ENCODE data around the gene YPEL2.
"Not testable (repeated sequence)": the region's sequence is repeated elsewhere in the genome, so short reads cannot be mapped to it uniquely, and the experiment has no call there.

YPEL2 gene

DNA sequence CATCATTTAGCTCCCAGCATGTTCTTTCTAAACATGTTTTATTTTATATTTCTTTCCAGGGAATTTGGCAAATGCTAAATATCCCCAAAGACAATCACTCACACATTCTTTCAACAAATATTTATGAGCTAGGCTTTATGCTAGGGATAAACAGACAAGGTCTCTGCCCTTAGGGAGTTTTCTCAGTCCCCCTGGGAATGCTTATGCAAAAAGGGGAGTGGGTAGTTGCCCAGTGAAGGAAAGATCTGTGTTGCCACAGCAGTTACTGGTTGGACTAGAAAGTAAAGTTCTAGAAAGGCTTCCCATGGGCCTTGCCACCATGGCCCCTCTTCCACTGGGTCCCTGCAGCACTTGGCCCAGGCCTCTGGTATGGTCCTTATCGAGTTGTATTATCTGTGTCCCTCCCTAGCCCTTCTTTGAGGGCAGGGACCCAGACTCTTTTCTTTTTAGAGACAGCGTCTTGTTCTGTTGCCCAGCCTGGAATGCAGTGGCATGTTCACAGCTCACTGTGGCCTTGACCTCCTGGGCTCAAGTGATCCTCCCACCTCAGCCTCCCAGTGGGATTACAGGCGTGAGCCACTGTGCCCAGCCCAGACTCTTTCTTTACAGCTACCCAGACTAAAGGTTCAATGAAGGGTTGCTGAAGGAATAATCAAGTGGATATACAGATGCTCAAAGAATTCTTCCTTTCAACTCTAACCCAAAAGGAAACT lies 78.0 kb downstream of the YPEL2 start:
- DNase-seq = no peak

- DNase-seq = no peak
Observed at GRCh38 chr17:59410049-59410437, 78.6 kb downstream of the YPEL2 start.

- DNase-seq = not testable (repeated sequence)
Observed at GRCh38 chr17:59412431-59412830, 81.0 kb downstream of the YPEL2 start.

- no peak for DNase-seq
Observed at GRCh38 chr17:59413014-59413766, 81.7 kb downstream of the YPEL2 start.

- no peak for DNase-seq
Observed at GRCh38 chr17:59415397-59415796, 83.9 kb downstream of the YPEL2 start.

GRCh38 chr17:59416184-59416583 lies 84.7 kb downstream of the YPEL2 start:
- DNase-seq = no peak

DNA sequence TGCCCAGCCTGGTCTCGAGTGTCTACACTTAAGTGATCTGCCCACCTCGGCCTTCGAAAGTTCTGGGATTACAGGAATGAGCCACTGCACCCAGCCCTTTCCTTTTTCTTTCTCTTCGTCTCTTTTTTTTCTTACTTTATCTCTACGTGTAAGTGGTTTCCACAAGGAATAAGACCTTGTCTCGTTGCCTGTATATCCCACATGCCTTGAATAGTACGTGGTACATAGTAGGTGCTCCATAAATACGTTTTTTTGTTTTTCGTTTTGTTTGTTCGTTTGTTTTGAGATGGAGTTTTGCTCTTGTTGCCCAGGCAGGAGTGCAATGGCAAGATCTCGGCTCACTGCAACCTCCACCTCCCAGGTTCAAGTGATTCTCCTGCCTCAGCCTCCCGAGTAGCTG lies 86.0 kb downstream of the YPEL2 start:
- no peak for DNase-seq

DNA sequence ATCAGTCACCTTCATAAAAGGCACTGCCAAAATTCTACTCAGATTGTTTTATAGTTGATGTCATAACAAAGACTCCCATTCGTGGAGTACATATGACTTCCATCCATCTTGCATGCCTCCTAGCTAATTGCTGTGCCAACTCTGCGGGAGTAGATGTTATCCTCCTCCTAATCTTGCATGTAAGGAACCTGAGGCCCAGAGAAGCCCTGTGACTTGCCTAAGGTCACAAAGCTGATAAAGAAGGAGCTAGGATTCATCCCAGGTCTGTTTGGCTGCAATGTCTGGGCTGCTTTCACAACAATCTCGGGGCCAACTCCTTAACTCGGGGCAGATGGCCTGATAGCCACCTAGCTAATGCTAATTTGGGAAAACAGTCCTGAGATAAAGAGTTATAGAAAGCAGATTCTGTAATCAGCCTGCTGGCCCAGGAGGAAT lies 87.3 kb downstream of the YPEL2 start:
- DNase-seq = no peak

- DNase-seq = no peak
Observed at GRCh38 chr17:59420901-59421300, 89.4 kb downstream of the YPEL2 start.

DNA sequence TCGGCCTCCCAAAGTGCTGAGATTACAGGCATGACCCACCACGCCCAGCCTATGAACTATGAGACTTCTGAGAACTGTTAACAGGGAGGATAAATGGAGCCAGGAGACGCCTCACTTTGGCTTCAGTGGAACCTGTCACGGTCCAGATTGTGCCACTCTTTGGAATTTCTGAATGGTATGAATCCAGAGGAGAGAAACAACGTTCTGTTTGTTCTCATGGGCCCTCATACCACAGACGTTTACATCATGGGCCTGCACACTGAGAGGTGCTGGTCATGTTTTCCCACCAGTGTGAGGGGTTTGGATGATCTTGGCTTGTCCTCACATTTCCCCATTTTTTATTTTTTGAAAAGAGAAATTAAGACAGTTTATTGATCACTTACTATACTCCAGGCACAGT lies 90.3 kb downstream of the YPEL2 start:
- DNase-seq = no peak

GRCh38 chr17:59423137-59423724 lies 91.8 kb downstream of the YPEL2 start:
- DNase-seq = no peak

DNA sequence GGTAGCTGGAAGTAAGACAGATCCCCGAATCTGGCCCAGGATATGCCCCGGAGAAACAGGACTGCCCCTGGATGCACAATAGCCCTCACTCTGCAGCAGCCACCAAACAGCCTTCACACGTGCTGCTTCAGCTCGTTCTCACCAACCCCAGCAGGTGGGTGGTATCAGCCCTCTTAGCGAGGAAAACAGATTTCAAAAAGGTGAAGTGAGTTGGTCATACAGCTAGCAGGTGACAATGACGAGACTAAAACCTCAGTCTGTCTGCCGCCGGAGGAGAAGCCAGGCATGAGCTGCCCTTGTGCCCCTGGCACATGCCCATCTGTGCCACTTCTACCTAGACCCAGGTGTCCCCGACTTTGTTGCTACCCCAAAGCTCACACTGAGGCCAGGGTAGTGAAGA lies 92.4 kb downstream of the YPEL2 start:
- no peak for DNase-seq

DNA sequence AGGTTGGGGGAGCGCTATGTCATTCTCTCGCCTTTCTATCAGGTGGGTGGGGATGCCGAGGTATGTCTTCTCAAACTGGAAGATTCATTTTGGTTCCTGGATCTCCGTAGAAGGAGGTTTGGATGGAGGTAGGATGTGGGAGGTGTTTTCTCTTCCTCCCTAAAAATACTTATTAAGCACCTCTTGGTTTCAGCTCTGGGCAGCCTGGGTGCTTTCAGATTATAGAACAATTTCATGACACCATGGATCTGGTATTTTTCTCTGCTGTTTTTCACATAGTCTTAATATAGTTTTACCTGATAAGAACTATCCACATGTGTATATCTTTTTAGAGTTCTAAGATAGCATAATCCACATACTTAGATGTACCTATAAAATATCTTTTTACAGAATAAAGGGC lies 92.9 kb downstream of the YPEL2 start:
- no peak for DNase-seq

DNA sequence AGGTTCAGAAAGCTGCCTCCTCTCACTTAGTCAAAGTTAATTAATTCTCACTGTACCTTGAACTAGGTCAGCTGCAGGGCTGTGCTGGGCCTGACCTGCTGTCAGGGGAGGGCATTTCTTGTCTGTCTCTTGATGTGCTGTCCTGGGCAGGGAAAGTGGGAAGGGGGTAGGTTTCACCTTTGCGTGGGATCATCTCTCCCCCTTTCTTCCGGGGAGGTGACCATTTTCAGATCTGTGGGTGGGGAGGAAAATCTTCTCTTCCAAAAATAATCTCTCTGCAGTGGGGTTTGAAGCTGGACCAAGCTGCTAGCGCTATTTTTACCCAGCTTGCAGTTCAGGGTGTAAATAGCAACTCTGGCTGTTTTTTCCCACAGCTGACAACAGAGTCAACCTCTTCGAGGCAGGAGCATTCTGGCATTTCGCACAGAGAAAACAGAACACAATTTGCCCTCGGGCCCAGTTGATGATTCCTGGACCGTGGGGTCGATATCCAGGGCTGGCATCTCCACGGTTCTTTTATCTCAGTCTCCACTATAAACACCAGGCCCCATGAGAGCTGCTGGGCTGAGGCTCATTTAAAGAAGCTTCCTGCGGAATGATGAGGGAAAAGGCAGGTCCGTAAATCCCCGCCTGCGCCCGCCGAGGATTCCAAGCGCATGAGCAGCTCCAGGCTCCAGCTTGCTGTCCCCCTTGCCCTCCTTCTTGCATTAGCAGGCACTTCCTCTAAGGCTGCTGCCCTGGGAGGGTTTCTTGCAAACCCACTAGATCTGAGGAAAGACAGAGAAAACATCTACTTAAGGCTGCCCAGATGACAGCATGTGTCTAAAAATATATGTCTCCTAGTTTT lies 93.9 kb downstream of the YPEL2 start:
- DNase-seq = no peak

GRCh38 chr17:59426031-59426430 lies 94.6 kb downstream of the YPEL2 start:
- no peak for DNase-seq

DNA sequence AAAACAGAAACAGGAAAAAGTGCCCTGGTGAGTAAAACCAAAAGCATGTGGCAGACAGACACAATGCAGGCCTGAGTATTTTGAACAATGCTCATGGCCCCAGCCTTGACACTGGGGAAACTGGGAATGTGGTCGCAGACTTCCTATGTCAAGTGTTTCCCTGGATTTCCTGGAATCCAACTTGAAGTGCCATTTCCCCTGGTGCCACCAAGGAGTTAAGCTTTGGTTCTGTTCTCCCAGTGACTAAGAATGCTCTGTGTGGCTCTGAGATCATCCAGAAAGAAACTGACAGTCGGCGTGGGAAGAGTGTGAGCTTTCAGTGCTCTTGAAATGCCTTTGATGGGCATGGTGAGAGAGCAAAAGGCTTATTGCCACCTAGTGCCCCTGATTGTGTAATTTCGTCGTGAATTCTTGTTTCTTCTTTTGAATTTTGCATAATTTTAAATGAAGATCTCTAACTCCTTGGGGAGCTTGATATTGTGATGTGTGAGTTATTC lies 96.0 kb downstream of the YPEL2 start:
- DNase-seq = peak; percentile 42 to 61

GRCh38 chr17:59427996-59428395 lies 96.5 kb downstream of the YPEL2 start:
- no peak for DNase-seq

- no peak for DNase-seq
Observed at GRCh38 chr17:59428916-59429485, 97.5 kb downstream of the YPEL2 start.

GRCh38 chr17:59431601-59432000 lies 100.1 kb downstream of the YPEL2 start:
- DNase-seq = no peak

DNA sequence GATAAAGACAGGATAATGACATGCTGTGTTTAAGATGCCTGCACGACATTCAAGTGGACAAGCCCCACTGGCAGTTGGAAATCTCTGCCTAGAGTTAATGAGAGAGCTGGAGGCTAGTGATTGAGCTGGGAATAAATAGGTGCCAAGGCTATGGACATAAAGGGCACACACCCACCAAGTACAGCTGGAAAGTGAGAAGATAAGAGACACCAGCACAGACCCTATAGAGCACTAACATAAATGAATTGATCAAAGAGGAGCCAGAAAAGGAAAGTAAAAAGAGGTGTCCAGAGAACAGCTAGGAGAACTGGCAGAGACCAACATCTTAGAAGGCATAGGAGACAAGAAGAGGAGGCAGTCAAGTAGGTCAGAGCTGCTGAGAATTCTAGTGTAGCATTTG lies 101.2 kb downstream of the YPEL2 start:
- DNase-seq = no peak

GRCh38 chr17:59433586-59433985 lies 102.1 kb downstream of the YPEL2 start:
- no peak for DNase-seq

DNA sequence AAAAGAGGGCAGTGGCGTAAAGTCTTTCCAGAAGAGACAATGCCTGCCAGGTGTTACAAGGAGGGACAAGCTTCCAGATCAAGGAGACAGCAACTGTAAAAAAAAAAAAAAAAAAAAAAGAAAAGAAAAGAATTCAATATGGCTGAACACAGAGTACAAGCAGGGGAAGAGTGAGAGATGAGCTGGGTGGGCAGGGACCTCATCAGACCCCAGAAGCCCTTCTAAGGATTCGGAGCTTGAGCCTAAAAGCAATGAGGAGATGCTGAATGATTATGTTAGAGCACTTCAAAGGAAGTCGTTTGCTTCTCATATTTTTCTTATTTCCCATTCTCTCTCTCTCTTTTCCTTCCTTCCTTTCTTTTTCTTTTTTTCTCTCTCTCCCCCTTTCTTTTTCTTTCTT lies 103.0 kb downstream of the YPEL2 start:
- DNase-seq = no peak

- DNase-seq = no peak
Observed at GRCh38 chr17:59435238-59435637, 103.8 kb downstream of the YPEL2 start.
